HG02840 (cell line): Measurements from ENCODE around the gene SULF2.

Experiments
- ATAC-seq: cut with Tn5 transposase; IDR thresholded peaks from one replicate; pipeline ENCODE4 v1.9.1; 2021; ENCODE audit warnings: mild to moderate bottlenecking, moderate library complexity, moderate number of reproducible peaks; ENCODE audit not compliant: unreplicated experiment, low FRiP score

Gene SULF2

DNA sequence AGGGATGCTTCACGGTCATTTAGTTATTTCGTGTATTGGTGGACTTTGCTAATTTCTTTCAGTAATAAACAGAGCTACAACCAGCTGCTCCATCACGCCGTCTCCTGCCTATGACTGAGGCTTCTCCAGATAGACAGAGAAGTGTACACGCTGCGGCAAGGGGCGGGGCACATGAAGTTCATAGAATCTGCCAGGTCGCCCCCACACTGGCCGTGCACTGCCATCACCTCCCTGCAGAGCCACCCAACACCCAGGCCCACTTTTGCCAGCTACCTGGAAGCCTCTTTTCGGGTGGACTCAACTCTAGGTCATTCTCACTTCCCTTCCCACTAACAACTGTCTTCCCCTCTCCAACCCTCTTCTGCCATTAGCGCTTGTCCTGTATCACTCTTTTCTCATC, 88.4 kb downstream of the SULF2 start:
- ATAC-seq, result no peak

DNA sequence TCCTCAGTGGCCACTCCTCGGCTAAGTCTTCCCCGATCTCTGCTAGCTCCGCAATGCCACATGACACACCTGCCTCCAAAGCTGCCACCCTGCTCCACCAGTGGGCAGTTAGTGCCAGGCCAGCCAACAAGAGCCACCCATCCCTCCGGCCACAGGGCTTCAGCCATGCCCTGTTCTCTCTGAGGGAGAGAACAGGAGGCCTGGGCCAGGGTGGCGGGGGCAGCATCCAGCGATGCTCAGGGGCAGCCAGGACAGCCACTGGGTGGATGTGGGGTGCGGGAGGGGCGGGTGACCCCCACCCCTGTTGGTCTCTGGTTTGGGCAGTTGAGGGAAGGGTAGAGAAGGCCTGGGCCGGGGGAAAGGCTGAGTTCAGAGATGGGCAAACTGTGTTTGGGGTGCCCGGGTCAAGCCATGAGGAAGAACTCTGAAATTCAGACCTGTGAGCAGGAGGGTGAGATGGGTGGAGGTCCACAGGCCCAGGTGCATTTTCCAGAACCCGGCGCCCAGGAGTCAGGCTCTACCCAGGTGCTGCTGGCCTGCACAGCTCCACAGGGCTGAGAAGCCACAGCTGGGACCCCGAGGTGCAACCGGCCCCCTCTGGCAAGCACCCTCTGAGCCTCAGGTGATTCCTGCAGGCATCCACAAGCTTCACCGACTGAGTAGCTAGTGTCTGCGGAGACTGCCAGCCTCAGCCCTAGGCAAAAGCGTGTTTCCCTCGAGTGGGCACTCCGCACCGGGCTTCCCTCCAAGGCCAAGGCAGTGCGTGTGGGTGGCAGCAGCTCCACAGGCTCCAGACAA, 91.1 kb downstream of the SULF2 start:
- no peak for ATAC-seq

DNA sequence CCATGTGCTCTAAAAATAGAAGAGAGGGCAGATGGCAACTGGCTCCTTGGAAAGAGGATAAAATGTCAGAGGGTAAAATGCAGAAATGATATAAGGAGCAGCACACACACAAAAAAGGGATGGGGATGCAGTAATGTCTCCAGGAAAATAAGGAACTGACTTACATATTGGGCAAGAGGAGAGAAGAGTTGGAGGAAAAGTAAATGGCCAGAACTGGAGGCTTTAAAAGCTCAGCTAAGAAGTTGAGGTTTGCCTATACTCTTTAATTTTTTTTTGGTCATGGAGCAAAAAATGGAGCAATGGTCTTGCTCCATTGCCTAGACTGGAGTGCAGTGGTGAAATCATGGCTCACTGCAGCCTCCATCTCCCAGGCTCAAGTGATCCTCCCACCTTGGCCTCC, 93.7 kb downstream of the SULF2 start:
- ATAC-seq, result no peak

DNA sequence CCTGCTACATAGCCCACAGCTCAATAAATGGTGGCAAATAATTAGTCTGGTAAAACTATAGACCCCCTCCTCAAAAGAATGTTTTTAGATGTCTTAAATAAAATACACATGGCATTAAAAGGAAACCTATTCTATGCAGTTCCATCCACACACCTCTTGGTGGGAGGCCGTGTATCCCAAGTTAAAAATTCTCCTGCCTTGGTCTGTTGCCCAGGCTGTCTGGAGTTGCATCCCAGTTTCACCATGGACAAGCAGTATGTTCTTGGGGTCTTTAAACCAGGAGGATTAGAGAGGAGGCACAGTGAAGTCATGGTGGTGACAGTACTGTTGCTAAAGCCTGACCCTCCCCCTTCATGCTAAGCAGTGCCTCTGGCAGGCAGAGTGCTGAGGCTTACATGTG, 95.5 kb downstream of the SULF2 start:
- no peak for ATAC-seq

DNA sequence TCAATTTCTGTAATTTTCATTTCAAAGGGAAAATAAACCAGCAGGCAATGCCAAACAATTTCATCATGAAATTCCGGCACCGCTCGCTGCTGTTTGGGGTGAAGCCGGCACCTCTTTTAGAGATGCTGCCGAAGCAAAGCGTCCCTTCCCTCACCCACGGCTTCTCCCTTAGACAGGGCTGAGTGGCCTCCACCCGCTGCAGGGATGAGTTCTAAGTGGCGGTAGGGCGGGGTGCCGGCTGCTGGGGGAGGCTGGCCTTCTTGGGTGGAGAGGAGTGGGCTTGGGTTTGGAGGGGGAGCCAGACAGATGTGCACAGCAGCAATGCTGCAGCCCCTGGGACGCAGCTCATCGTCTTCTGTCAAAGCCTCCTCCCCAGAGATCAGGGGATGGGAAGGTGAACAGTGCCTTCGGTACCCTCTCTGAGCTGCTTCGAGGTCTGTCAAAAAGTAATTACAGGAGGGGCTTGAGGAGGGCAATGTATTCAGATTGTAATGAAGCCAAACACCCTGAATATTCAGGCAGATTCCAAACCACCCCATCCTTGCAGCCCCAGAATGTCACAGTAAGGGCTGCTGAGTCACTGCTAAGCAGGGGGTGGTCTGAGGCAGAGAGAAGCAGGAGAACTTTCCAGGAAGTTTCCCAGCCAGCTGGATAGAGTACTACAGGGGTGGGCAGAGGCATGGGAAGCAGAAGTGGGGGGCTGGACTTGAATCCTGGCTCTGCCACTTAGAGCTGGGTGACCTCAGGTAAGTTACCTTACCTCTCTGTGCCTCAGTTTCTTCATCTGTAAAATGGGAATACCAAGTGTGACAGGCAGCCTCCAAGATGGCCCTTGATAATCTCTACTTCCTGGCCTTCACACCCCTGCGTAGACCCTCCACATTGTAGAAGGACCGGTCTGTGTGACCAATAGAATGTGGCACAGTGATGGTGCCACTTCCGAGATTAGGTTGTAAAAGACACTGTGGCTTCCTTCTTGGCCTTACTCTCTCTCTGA, 96.6 kb downstream of the SULF2 start:
- no peak for ATAC-seq

DNA sequence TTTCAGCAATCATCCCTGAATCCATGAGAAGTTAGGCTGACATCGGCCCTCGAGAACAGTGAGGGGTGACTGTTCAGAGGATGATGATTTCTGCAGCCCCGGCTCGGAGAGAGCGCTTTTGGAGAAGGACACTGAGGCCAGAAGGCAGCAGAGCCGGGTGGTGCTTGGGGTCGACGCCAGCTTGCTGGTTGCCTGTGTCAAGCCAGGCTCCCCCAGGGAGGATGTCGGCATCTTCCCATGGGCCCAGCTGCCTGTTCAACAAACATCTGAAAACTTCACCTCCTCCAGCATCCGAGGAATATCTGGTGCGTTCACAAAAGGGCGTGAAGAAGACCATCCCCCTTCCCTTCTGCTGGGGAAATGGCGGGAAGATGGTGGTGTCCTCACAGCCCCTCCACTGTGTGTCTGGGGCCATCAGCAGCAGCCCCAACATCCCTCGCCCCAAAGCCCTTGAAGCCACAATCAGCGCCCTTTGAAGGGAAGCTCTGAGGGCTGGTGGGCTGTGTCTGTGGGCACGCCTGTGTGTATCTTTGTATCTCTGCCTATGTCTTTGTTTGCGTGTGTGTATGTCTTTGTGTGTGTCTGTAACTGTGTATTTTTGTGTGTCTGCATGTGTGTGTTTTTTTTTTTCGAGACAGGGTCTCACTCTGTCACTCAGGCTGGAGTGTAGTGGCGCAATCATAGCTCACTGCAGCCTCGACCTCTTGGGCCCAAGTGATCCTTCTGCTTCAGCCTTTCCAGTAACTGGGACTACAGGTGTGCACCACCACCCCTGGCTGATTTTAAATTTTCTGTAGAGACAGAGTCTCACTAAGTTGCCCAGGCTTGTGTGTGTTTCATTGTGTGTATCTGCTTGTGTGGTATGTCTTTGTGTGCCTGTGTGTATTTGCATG, 97.9 kb downstream of the SULF2 start:
- ATAC-seq, result no peak

DNA sequence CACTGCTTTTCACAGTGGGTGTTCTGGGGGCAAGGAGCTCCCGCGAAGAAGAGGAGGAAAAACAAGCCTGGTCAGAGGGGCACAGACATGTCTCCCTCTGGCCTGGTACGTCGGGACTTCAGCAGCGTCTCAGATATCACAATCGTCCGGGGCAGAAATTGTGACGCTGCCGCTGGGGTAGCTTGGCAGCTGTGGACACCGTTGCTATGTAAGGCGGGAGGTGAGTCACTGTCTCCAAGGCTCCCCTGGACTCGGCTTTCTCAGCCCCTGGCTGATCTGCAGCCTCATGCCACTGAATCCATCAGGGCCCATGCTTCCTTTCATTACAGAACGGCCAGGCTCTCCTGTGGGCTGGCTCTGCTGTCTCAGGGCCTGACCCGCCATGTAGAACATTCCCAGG, 98.7 kb downstream of the SULF2 start:
- no peak for ATAC-seq

DNA sequence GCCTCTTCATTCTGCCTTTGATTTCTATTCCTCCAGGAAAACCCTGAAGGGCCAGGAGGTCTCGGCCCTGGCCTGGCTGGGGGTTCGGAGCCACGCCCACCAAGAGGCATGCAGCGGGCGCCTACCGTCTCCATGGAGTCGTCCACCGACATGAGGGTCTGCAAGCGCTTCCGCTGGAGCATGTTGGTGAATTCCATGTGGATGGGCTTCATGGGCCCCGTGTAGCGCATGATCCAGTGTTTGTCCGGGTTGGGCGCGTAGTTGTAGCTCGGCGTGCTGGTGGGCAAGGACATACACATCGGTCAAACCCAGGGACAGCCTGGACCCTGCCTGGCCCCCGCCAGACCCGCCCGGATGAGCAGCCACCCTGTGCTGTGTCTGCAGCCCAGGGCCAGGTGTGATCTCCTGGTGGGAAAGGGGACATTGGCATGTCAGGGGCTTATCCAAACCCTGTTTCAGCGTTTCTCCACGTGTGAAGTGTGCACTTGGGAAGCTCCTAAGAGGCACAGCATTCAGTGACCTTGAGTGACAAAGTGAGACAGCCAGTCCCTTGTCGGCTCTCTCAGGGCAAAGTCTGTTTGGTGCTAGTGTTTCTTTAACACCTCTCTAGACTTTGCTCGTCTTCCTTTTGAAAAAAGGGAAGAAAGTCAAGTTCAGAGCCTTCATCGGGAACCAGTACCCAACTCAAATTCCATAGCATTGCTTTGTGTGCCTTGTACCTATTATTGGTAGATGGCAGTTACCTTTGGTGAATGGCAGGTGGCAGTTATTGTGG, 100.8 kb downstream of the SULF2 start:
- ATAC-seq, result no peak

DNA sequence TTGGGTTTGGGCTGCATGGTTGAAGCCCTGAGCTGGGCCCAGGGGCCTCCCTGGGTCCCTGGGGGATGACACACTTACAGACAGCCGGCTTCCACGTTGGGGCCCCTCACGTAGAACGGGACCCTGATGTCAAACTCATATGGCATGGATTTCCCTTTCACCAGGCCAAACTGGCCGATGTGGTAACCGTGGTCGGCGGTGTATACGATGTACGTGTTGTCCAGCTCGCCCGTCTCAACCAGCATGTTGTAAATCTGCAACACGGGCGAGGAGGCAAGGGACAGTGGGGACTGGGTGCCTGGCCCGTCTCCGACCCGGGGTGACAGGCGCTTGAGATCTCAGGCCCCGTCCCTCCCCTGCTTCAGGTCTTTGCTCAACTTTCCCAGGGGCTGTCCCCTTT, 102.4 kb downstream of the SULF2 start:
- no peak for ATAC-seq

DNA sequence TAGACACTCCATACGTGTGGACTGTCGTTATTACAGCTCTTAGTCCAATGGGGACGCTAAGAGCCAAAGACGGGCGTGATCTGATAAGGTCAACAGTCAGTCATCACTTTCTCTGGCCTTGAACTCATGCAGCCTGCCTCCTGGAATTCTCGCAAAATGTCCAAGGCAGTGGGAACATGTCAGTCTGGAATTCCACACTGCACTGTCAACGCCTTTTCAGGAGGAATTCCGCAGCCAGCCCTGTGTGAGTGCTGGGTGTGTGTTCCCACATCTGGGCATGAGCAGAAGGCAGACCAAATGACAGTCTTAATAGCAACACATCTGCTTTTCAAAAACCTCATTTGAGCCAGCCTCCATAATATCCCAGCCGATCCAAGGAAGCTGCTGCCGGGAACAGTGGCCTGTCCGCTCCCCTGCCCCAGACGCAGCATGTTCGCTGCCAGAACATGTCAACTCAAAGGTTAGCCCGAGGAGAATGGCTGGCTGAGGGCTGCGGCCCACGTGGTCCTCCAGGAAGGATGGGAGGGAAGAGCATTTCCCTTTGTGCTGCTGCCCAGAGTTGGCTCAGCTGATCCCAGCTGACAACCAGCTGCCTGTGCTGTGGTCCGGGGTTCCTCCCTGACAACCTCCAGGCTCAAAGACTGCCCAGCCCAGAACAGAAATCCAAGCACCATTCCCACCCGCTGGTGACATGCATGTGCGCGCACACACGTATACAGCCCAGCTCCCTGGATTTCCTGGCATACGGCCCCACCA, 103.1 kb downstream of the SULF2 start:
- ATAC-seq, result no peak

DNA sequence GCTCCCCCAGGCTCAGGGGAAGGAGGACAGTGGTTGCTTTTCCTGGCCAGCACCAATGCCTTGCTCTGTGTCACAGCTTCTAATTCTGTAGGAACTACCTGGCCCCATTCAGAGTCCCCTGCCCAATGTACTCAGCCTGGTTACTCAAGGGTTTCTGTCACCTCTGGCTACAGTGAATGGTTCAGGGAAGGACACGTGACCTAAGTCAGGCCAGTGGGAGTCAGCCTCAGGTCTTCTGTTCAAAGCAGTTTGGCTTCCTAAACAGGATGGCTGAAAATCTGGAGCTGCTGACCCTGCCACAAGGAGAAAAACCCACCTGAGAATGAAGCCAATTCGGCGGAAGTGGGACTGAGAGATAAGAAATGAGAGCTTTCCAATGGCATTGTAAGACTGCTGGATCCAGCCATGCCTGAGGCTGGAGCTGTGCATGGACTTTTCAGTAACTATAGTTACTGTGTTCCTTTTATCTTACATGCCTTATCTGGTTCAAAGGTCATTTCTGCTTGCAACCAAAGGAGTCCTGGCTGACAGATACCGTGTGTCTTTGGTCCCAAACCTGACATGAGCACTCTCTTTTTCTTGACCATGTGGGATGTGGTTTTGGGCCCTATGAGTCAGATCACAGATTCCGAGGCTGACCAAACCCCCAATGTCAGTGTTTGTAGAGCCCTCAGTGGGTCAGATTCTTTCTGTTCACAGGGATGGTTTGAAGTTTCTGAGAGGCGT, 104.3 kb downstream of the SULF2 start:
- no peak for ATAC-seq

DNA sequence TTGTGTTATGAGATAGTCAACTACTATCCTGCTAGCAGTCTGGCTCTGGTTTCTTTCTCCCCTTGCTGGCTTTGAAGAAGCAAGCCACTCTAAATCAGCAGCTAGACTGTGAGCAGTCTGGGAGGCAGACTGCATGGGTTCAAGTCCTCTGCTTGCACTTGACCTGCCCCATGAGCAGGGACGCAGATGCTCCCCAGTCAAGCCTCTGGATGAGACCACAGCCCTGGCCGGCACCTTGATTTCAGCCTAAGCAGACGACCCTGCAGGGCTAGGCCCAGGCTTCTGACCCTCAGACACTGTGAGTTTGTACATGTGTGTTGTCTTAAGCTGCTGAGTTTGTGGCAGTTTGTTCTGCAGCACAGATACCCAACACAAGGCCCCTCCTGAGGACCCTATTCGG, 105.8 kb downstream of the SULF2 start:
- ATAC-seq, result no peak

DNA sequence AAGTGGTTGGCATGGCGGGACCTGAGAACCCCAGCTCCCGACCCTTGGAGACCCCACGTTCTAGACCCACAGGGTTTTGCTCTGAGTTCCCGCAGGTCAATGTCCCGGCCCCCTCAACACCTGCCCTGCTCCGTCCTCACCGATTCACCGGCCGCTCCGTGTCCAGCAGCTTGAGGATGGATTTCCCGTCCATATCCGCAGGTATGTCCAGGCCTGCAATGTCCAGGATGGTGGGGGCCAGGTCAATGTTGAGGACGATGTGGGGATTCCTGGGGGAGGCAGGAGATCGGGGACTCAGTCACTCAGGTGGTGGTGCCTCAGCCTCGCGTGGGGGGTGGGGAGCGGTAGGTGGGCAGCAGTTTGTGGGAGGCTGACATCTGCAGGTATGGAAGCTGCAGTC, 106.7 kb downstream of the SULF2 start:
- ATAC-seq, result no peak

DNA sequence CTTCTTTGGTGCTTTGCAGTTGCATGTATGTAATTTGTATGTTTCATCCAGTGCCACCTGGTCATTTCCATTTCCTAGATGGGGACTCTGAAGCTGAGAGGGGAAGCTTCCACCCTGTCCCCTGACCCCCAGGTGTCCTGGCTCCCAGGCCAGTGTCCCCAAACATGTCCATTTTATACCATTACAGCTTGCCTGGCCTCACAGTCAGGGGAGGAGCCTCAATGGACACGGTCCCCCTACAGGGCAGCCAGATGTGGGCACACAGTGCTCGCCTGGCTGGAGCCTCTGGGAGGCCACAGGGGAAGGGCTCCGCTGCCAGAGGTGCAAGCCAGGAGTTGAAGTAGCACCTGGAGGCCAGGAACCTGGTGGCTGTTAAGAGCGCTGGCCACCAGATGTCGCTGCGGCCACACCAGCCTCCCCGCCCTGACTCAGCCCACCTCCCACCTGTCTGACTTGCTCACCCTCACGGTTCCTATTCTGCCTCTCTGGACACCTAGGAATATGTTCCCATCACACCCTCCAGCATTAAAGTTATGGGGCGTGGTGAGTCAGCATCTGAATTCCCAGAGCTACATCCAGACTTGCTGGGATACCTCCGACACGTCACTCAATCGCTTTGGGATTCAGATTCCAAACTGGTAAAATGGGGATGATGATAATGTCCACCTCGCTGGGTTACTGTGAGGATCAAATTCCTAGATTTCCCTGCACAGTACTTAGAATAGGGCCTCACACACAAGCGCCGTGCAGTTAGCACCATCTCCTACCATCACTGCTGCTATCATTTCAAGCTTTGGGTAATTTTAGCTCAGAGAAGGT, 107.4 kb downstream of the SULF2 start:
- ATAC-seq, result no peak

DNA sequence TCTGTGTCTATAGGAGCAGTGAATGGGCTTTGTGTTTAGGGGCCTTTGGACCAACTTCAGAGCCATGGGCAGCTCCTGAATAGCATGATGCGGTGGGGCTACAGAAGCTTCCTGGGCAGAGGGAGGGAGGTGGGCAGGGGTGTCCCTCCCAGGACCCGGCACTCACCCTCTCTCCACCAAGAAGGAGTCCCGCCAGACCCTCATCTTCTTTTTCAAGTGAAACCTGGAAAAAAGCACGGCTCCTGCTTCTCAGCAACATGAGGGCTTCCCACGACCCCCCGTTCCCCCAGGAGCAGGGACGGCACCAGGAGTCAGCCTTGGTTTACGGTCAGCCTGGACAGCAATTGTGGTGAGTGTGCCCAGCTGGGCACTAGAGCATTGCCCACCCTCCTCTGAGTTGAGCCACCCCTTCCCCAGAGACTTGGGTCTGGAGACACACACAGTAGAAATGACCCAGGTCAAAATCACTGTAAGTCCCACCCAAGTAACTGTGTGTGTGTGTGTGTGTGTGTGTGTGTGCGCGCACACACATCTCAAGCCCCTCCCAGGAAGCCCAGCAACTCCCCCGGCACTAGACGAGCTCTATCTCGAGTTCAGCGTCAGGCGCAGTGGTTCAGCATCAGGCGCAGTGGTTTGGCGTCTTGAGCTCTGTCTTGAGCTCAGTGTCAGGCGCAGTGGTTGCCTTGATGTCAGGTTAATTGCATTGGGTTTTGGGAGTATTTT, 108.2 kb downstream of the SULF2 start:
- no peak for ATAC-seq

DNA sequence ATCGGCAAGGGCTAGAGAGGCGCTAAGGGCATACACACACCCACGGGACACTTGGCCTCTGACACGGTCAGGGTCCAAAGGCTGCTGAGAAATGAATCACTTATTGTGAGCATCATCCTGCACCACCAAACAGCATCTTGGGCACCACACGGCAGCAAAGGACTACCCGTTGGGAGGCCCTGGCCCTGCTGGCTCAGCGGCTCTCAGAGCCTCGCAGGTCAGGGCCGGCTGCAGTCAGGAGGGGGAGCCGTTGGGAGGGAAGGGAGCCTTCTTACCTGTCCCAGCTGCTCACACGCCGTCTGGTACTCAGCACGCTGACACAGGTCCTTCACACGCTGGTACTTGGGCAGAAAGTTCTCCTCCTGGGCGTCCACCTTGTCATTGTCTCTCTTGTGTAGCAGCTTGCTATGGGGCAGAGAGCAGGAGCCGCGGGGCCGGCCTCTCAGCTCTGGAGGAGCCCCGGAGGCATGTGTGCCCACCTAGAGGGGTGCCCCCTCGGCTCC, 109.0 kb downstream of the SULF2 start:
- ATAC-seq, result no peak
